H9 (cell line): ENCODE results near the gene PREP. TPM values are rescaled to one million over a fixed set of nuclear protein-coding genes. Genes with fewer than 3 reads are reported as not detected.

ENCODE experiments used
- DNase-seq: peaks from one replicate; pipeline ENCODE4 v3.0.0-alpha.2; 2017
- H2AFZ ChIP-seq: one replicate; pipeline ENCODE4 v1.6.1; 2013; ENCODE audit warnings: mild to moderate bottlenecking, low read length, control low read depth, moderate library complexity
- H2AK5ac ChIP-seq: 2 replicates; pipeline ENCODE4 v1.6.1; 2013; ENCODE audit warnings: low read length, control low read depth, mixed read lengths; ENCODE audit not compliant: insufficient read length
- H2BK120ac ChIP-seq: one replicate; pipeline ENCODE4 v1.6.1; 2013; ENCODE audit warnings: low read depth, mild to moderate bottlenecking, low read length, control low read depth, inconsistent platforms; ENCODE audit not compliant: poor library complexity, severe bottlenecking
- H2BK12ac ChIP-seq: 2 replicates; pipeline ENCODE4 v1.6.1; 2013; ENCODE audit warnings: low read length, control low read depth, mixed read lengths, low read depth; ENCODE audit not compliant: insufficient read length
- H2BK15ac ChIP-seq: 2 replicates; pipeline ENCODE4 v1.6.1; 2013; ENCODE audit warnings: low read depth, low read length, control low read depth
- H2BK20ac ChIP-seq: one replicate; pipeline ENCODE4 v1.6.1; 2013; ENCODE audit warnings: low read depth, mild to moderate bottlenecking, low read length, control low read depth, inconsistent platforms; ENCODE audit not compliant: poor library complexity, severe bottlenecking
- H2BK5ac ChIP-seq: 2 replicates; pipeline ENCODE4 v1.6.1; 2013; ENCODE audit warnings: low read length, control low read depth, mixed read lengths; ENCODE audit not compliant: insufficient read length
- H3K14ac ChIP-seq: 2 replicates; pipeline ENCODE4 v1.6.1; 2013; ENCODE audit warnings: low read length, control low read depth; ENCODE audit not compliant: insufficient read depth
- H3K18ac ChIP-seq: 2 replicates; pipeline ENCODE4 v1.6.1; 2013; ENCODE audit warnings: low read depth, mild to moderate bottlenecking, mixed read lengths, low read length, control low read depth; ENCODE audit not compliant: insufficient read length
- H3K23ac ChIP-seq: 2 replicates; pipeline ENCODE4 v1.6.1; 2013; ENCODE audit warnings: low read length, control low read depth, mixed read lengths, low read depth; ENCODE audit not compliant: insufficient read length
- H3K23me2 ChIP-seq: 2 replicates; pipeline ENCODE4 v1.6.1; 2013; ENCODE audit warnings: low read depth, mild to moderate bottlenecking, mixed read lengths, low read length, control low read depth; ENCODE audit not compliant: insufficient read length, poor library complexity, severe bottlenecking
- H3K27ac ChIP-seq: 2 replicates; pipeline ENCODE4 v1.5.1; 2013; ENCODE audit warnings: low read length, control low read depth, mixed read lengths, low read depth; ENCODE audit not compliant: insufficient read length
- H3K27me3 ChIP-seq: 2 replicates; pipeline ENCODE4 v1.6.1; 2013; ENCODE audit warnings: low read length, control low read depth, inconsistent platforms; ENCODE audit not compliant: insufficient read depth
- H3K4ac ChIP-seq: 2 replicates; pipeline ENCODE4 v1.6.1; 2013; ENCODE audit warnings: low read depth, mild to moderate bottlenecking, control low read depth, inconsistent platforms, low read length, moderate library complexity
- H3K4me1 ChIP-seq: 2 replicates; pipeline ENCODE4 v1.6.1; 2013; ENCODE audit warnings: low read length, control low read depth, inconsistent platforms; ENCODE audit not compliant: insufficient read depth
- H3K4me2 ChIP-seq: 2 replicates; pipeline ENCODE4 v1.6.1; 2013; ENCODE audit warnings: low read length, control low read depth, mixed read lengths; ENCODE audit not compliant: insufficient read length, insufficient read depth
- H3K56ac ChIP-seq: 2 replicates; pipeline ENCODE4 v1.6.1; 2013; ENCODE audit warnings: low read depth, mild to moderate bottlenecking, mixed read lengths, low read length, control low read depth; ENCODE audit not compliant: insufficient read length
- H3K79me1 ChIP-seq: 2 replicates; pipeline ENCODE4 v1.6.1; 2013; ENCODE audit warnings: low read depth, mild to moderate bottlenecking, moderate library complexity, low read length, control low read depth, inconsistent platforms; ENCODE audit not compliant: insufficient read depth, poor library complexity, severe bottlenecking
- H3K79me2 ChIP-seq: 2 replicates; pipeline ENCODE4 v1.6.1; 2013; ENCODE audit warnings: low read length, control low read depth, inconsistent platforms; ENCODE audit not compliant: insufficient read depth
- H3K9ac ChIP-seq: 2 replicates; pipeline ENCODE4 v1.6.1; 2013; ENCODE audit warnings: low read length, control low read depth, mixed read lengths; ENCODE audit not compliant: insufficient read length; ENCODE audit errors: extremely low read depth
- H3K9me3 ChIP-seq: one replicate; pipeline ENCODE4 v1.6.1; 2013; ENCODE audit warnings: low read depth, low read length, inconsistent platforms; ENCODE audit not compliant: control insufficient read depth
- H3T11ph ChIP-seq: one replicate; pipeline ENCODE4 v1.6.1; 2013; ENCODE audit warnings: mild to moderate bottlenecking, low read length, control low read depth, inconsistent platforms
- H4K20me1 ChIP-seq: one replicate; pipeline ENCODE4 v1.6.1; 2013; ENCODE audit not compliant: control insufficient read depth, insufficient read length, insufficient read depth
- H4K5ac ChIP-seq: 2 replicates; pipeline ENCODE4 v1.6.1; 2013; ENCODE audit warnings: low read depth, mild to moderate bottlenecking, mixed read lengths, low read length, control low read depth; ENCODE audit not compliant: insufficient read length
- H4K8ac ChIP-seq: replicated peaks from 2 replicates; pipeline ENCODE4 v1.6.1; 2013; ENCODE audit warnings: low read length, control low read depth, mixed read lengths, low read depth; ENCODE audit not compliant: insufficient read length
- H4K91ac ChIP-seq: 2 replicates; pipeline ENCODE4 v1.6.1; 2013; ENCODE audit warnings: low read depth, mild to moderate bottlenecking, moderate library complexity, mixed read lengths, low read length, control low read depth; ENCODE audit not compliant: insufficient read length
- H3K27ac Mint-ChIP-seq, 3 experiments: 2 replicates in 2 of 3; 3 replicates in 1 of 3; pipeline ENCODE4 v1.8.0; 2020 to 2021; ENCODE audit warnings: mixed read lengths in 3 of 3, mild to moderate bottlenecking in 1 of 3, moderate library complexity in 1 of 3
- H3K27me3 Mint-ChIP-seq: 2 replicates; pipeline ENCODE4 v1.8.0; 2021; ENCODE audit warnings: low read depth, mild to moderate bottlenecking, moderate library complexity, mixed read lengths
- H3K36me3 Mint-ChIP-seq, 3 experiments: 2 replicates in 2 of 3; 3 replicates in 1 of 3; pipeline ENCODE4 v1.8.0; 2020 to 2021; ENCODE audit warnings: low read depth in 3 of 3, mixed read lengths in 3 of 3; ENCODE audit not compliant: insufficient read depth in 1 of 3
- H3K4me1 Mint-ChIP-seq, 2 experiments: 2 replicates each; pipeline ENCODE4 v1.8.0; 2020; ENCODE audit warnings: mixed read lengths in 2 of 2
- H3K4me3 Mint-ChIP-seq, 2 experiments: 2 replicates in 1 of 2; 3 replicates in 1 of 2; pipeline ENCODE4 v1.8.0; 2020 to 2021; ENCODE audit warnings: mild to moderate bottlenecking in 2 of 2, mixed read lengths in 2 of 2, moderate library complexity in 1 of 2
- H3K9me3 Mint-ChIP-seq, 2 experiments: 2 replicates in 1 of 2; 3 replicates in 1 of 2; pipeline ENCODE4 v1.8.0; 2020; ENCODE audit warnings: mild to moderate bottlenecking in 2 of 2, mixed read lengths in 2 of 2, moderate library complexity in 1 of 2
- WGBS: extraction: QIAGEN DNeasy Blood & Tissue Kit; methylation state at CpG from one replicate; pipeline ENCODE4 v1.1.7; 2013; ENCODE audit warnings: missing lambda C conversion rate, low lambda C conversion rate, mixed read lengths; ENCODE audit not compliant: insufficient read length; ENCODE audit errors: extremely low coverage; 5-methylcytosine and 5-hydroxymethylcytosine counted together
- total RNA-seq: library from RNA; stranded (reverse); gene quantifications from 2 replicates; pipeline ENCODE4 v1.2.1, GENCODE V29; 2021
- TF ChIP-seq, protein P1 (sequence below): fragments of 200-600 bp; sonication (generic); conservative IDR thresholded peaks from 3 replicates; pipeline ENCODE4 v1.8.0; 2021; ENCODE audit warnings: antibody characterized with exemption, mild to moderate bottlenecking

PREP gene
- total RNA-seq, 1 experiment from 2014 or later = 54.0 TPM

GRCh38 chr6:105263685-105264610 is 138.9 kb downstream of the PREP start:
- WGBS = no CpG with 5 or more reads among the region's 6 CpGs
- Histone ChIP-seq H2AK5ac (no peak overlapping the region), H3K4me1 (peaks cover 4% of the 10 kb centered on the region; the same call in 1 of the 2 replicates), H2BK15ac (no peak overlapping the region), H4K20me1 (no peaks in the 10 kb centered on the region), H2BK120ac (no peak overlapping the region), H3K27me3 (no peaks in the 10 kb centered on the region), H3K27ac (no peak overlapping the region), H3K79me2 (no peaks in the 10 kb centered on the region), H3K18ac (no peak overlapping the region), H3K9ac (no peak overlapping the region), H2BK12ac (no peak overlapping the region), H4K91ac (no peak overlapping the region), H3K9me3 (no peaks in the 10 kb centered on the region), H2BK5ac (no peak overlapping the region), H4K8ac (no peak overlapping the region), H3K56ac (no peak overlapping the region), H3K23ac (no peak overlapping the region), H2BK20ac (no peak overlapping the region), H3K14ac (no peak overlapping the region), H3K23me2 (no peaks in the 10 kb centered on the region), H3T11ph (no peak overlapping the region), H2AFZ (no peak overlapping the region), H3K4ac (no peak overlapping the region), H4K5ac (no peak overlapping the region), H3K79me1 (no peaks in the 10 kb centered on the region), H3K4me2 (no peak overlapping the region)
- peaks cover 0 to 6% (median 4%) of the 10 kb centered on the region in 3 experiments; a peak in 4 of 7 replicates for H3K36me3 Mint-ChIP-seq
- no peak overlapping the region for H3K27ac Mint-ChIP-seq
- no peak overlapping the region for H3K4me3 Mint-ChIP-seq
- no peak for DNase-seq
- H3K9me3 Mint-ChIP-seq = peaks cover 6 to 10% of the 10 kb centered on the region in 2 experiments
- no peaks in the 10 kb centered on the region; the same call in 1 of the 2 replicates for H3K27me3 Mint-ChIP-seq
- TF ChIP-seq, protein P1, sequence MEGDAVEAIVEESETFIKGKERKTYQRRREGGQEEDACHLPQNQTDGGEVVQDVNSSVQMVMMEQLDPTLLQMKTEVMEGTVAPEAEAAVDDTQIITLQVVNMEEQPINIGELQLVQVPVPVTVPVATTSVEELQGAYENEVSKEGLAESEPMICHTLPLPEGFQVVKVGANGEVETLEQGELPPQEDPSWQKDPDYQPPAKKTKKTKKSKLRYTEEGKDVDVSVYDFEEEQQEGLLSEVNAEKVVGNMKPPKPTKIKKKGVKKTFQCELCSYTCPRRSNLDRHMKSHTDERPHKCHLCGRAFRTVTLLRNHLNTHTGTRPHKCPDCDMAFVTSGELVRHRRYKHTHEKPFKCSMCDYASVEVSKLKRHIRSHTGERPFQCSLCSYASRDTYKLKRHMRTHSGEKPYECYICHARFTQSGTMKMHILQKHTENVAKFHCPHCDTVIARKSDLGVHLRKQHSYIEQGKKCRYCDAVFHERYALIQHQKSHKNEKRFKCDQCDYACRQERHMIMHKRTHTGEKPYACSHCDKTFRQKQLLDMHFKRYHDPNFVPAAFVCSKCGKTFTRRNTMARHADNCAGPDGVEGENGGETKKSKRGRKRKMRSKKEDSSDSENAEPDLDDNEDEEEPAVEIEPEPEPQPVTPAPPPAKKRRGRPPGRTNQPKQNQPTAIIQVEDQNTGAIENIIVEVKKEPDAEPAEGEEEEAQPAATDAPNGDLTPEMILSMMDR = no peak
- peaks cover 18% of the 10 kb centered on the region in 2 experiments for H3K4me1 Mint-ChIP-seq
